ENCODE results near the gene ZNF474. TPM values are rescaled to one million over a fixed set of nuclear protein-coding genes. Genes with fewer than 3 reads are reported as not detected.

ZNF474 gene
- total RNA-seq, 6 experiments from 2014 or later: 0.10 to 0.28 (median 0.16) TPM; not detected in 1

DNA sequence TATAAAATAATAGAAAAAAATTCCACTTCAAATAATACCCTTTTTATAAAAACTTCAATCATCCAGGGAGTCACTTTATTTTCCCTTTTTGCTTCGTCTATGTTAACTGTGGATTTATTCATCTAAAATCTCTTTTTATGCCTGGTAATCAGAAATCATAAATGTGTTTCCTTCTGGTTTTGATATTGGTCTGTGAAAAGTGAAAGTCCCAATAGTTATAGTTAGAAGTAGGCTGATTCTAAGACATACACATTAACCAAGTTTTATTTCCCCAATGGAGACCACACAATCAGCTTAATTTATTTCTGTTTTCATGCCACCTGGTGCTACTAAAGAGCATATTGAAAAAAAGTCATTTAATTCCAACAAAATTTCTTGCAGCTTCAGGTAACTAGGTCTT, 45.7 kb downstream of the ZNF474 start:
- no peak overlapping the region for H3K4me3 Mint-ChIP-seq
- peaks cover 14% of the 10 kb centered on the region for H3K36me3 Mint-ChIP-seq (ENCODE audit: low read depth)
- no peak overlapping the region for H3K27ac Mint-ChIP-seq
- TF ChIP-seq, protein P1, sequence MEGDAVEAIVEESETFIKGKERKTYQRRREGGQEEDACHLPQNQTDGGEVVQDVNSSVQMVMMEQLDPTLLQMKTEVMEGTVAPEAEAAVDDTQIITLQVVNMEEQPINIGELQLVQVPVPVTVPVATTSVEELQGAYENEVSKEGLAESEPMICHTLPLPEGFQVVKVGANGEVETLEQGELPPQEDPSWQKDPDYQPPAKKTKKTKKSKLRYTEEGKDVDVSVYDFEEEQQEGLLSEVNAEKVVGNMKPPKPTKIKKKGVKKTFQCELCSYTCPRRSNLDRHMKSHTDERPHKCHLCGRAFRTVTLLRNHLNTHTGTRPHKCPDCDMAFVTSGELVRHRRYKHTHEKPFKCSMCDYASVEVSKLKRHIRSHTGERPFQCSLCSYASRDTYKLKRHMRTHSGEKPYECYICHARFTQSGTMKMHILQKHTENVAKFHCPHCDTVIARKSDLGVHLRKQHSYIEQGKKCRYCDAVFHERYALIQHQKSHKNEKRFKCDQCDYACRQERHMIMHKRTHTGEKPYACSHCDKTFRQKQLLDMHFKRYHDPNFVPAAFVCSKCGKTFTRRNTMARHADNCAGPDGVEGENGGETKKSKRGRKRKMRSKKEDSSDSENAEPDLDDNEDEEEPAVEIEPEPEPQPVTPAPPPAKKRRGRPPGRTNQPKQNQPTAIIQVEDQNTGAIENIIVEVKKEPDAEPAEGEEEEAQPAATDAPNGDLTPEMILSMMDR (IDR thresholded peaks at IDR 0.05): no peak
- DNase-seq: no peak
- no peaks in the 10 kb centered on the region for H3K27me3 Mint-ChIP-seq (ENCODE audit: insufficient read depth)
- peaks cover 72% of the 10 kb centered on the region for H3K4me1 Mint-ChIP-seq (ENCODE audit: low read depth)
- H3K9me3 Mint-ChIP-seq: peaks cover 6% of the 10 kb centered on the region

DNA sequence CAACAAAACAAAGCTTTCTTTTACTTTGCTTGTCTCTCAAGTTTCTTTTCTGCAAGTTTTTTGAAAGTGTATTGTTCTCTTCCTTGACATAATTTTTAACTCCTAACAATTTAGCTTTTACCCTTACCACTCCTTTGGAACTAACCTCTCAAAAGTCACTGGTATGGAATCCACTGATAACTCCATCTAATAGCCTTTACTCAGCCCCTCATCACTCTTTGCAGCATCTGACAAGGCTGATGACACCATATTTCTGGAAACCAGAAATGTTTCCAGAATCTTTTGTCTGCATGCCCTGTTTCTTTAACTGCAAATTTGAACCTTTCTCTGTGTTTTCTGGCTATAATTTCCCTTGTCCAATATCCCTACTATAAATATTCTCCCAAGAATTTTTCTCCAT, 46.5 kb downstream of the ZNF474 start:
- no peak for DNase-seq
- peak overlapping the region; percentile 3 for H3K4me3 Mint-ChIP-seq
- peaks cover 72% of the 10 kb centered on the region for H3K4me1 Mint-ChIP-seq (ENCODE audit: low read depth)
- TF ChIP-seq, protein P1 (IDR thresholded peaks at IDR 0.05): no peak
- peaks cover 14% of the 10 kb centered on the region for H3K36me3 Mint-ChIP-seq (ENCODE audit: low read depth)
- peaks cover 6% of the 10 kb centered on the region for H3K9me3 Mint-ChIP-seq
- no peaks in the 10 kb centered on the region for H3K27me3 Mint-ChIP-seq (ENCODE audit: insufficient read depth)
- H3K27ac Mint-ChIP-seq: peak overlapping the region; percentile 64

DNA sequence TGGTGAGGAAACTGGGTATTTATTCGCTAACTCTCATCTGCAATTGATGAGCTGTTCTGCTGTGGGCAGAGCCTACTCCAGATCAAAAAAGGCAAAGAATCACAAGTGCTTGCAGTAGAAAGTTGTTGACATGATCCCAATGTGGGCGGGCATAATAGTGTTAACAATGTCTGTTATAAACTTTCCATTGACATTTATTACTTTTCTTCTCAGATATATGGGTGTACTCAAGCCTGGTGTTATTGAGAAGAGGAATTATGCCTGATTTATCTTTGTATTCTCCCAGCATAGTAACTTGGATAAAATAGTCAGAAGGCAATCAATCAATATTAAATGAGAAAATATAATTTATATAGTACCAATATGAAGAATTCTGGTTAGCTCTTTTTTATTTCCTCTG, 47.8 kb downstream of the ZNF474 start:
- DNase-seq: no peak
- H3K4me3 Mint-ChIP-seq: no peak overlapping the region
- peaks cover 14% of the 10 kb centered on the region for H3K36me3 Mint-ChIP-seq (ENCODE audit: low read depth)
- peaks cover 78% of the 10 kb centered on the region for H3K4me1 Mint-ChIP-seq (ENCODE audit: low read depth)
- H3K27ac Mint-ChIP-seq: no peak overlapping the region
- peaks cover 6% of the 10 kb centered on the region for H3K9me3 Mint-ChIP-seq
- no peaks in the 10 kb centered on the region for H3K27me3 Mint-ChIP-seq (ENCODE audit: insufficient read depth)
- TF ChIP-seq, protein P1 (IDR thresholded peaks at IDR 0.05): no peak

- Mint-ChIP-seq H3K4me3 (no peak overlapping the region), H3K4me1 (ENCODE audit: low read depth) (peaks cover 82% of the 10 kb centered on the region), H3K27ac (peak overlapping the region; percentile 90), H3K27me3 (ENCODE audit: insufficient read depth) (no peaks in the 10 kb centered on the region), H3K36me3 (ENCODE audit: low read depth) (peaks cover 14% of the 10 kb centered on the region), H3K9me3 (peaks cover 6% of the 10 kb centered on the region)
- TF ChIP-seq, protein P1 (IDR thresholded peaks at IDR 0.05): no peak
- no peak for DNase-seq
Measured at GRCh38 chr5:122179701-122180100, 50.4 kb downstream of the ZNF474 start.

DNA sequence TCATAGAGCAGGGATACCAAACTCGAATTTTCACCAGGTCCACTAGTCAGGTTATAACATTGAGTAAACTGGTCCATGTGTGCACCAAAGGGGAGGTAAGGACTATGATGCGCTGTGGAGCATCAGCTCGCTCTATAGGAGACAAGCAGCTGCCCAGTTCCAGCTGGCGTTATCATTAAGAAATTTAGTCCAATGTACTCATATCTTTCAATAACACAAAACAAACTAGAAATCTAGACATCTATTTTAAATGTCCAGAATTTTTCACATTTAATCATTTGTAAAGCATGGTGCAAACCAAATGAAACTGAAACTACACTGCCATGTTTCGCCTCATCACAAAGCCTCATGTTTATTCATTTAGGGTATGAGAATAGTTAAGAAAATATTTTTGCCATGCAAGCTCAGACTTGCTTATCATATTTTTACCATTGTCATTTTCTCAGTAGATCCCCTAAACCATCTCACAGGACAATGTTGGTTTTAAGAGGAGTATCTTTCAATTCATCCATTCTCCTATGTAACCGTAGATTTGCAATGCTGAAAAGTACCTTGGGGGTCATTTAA, 50.9 kb downstream of the ZNF474 start:
- H3K27ac Mint-ChIP-seq: peak overlapping the region; percentile 90
- peak overlapping the region; percentile 87; the same call in 1 of the 2 replicates for H3K4me3 Mint-ChIP-seq
- no peak for DNase-seq
- H3K36me3 Mint-ChIP-seq (ENCODE audit: low read depth): peaks cover 14% of the 10 kb centered on the region
- peaks cover 78% of the 10 kb centered on the region for H3K4me1 Mint-ChIP-seq (ENCODE audit: low read depth)
- H3K9me3 Mint-ChIP-seq: peaks cover 6% of the 10 kb centered on the region
- H3K27me3 Mint-ChIP-seq (ENCODE audit: insufficient read depth): no peaks in the 10 kb centered on the region
- TF ChIP-seq, protein P1 (IDR thresholded peaks at IDR 0.05): no peak
